DOHH2 (cell line): Measurements from ENCODE around the gene HNRNPUL1.

Source experiments
- CTCF ChIP-seq: fragments of 200-600 bp; sonication (generic); IDR thresholded peaks from one replicate; pipeline ENCODE4 v1.5.1; 2014; ENCODE audit warnings: antibody characterized with exemption, mild to moderate bottlenecking, low read depth, low read length; ENCODE audit not compliant: poor library complexity, severe bottlenecking
- EZH2phosphoT487 ChIP-seq: fragments of 200-600 bp; sonication (generic); IDR thresholded peaks from 2 replicates; pipeline ENCODE4 v1.6.1; 2017; ENCODE audit warnings: borderline replicate concordance, mild to moderate bottlenecking, antibody characterized with exemption, low read length, moderate library complexity, mixed read lengths

GRCh38 chr19:41311072-41311471 is 46.9 kb downstream of the HNRNPUL1 start:
- TF ChIP-seq CTCF (no peak), EZH2phosphoT487 (no peak)
